SU-DHL-6 (cell line): ENCODE measurements around the gene TSPAN4.

Experiments used
- EZH2phosphoT487 ChIP-seq: fragments of 200-600 bp; sonication (generic), shearing (Covaris generic); conservative IDR thresholded peaks from 2 replicates; pipeline ENCODE4 v1.6.1; 2018; ENCODE audit warnings: mild to moderate bottlenecking, antibody characterized with exemption, low read length, moderate library complexity, mixed read lengths
- TF ChIP-seq, protein P1 (sequence below): fragments of 200-600 bp; sonication (generic); IDR thresholded peaks from one replicate; pipeline ENCODE4 v1.5.1; 2017; ENCODE audit warnings: antibody characterized with exemption, mild to moderate bottlenecking, low read length, moderate library complexity; ENCODE audit not compliant: insufficient read depth, poor library complexity, severe bottlenecking

DNA sequence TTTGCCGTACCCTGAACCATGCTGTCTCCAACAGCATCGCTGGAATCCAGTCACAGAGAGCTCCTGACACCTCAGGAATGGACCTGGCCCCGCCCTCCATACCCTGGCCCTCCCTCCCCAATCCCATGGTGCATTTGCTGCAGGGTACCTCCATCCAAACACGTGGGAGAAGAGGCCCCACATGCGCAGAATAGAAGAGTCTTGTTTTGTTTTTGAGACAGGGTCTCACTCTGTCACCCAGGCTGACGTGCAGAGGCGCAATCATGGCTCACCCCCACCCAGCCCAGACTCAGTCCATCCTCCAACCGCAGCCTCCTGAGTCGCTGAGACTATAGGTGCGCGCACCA lies 26.2 kb upstream of the TSPAN4 start:
- TF ChIP-seq, protein P1, sequence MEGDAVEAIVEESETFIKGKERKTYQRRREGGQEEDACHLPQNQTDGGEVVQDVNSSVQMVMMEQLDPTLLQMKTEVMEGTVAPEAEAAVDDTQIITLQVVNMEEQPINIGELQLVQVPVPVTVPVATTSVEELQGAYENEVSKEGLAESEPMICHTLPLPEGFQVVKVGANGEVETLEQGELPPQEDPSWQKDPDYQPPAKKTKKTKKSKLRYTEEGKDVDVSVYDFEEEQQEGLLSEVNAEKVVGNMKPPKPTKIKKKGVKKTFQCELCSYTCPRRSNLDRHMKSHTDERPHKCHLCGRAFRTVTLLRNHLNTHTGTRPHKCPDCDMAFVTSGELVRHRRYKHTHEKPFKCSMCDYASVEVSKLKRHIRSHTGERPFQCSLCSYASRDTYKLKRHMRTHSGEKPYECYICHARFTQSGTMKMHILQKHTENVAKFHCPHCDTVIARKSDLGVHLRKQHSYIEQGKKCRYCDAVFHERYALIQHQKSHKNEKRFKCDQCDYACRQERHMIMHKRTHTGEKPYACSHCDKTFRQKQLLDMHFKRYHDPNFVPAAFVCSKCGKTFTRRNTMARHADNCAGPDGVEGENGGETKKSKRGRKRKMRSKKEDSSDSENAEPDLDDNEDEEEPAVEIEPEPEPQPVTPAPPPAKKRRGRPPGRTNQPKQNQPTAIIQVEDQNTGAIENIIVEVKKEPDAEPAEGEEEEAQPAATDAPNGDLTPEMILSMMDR: no peak
- no peak for TF ChIP-seq EZH2phosphoT487
